Stimulated activated CD8-positive, alpha-beta memory T cell treated with anti-CD3 and anti-CD28 coated beads, Interleukin-12 subunit alpha, Interleukin-12 subunit beta, amount 100 ng/mL, for 24 hours (primary cell): ENCODE measurements around the gene CLMP.

ENCODE experiments used
- DNase-seq: peaks from one replicate; pipeline ENCODE4 v3.0.0-alpha.2; 2020; ENCODE audit errors: extremely low read depth

CLMP gene

GRCh38 chr11:123190518-123190917, 4.5 kb downstream of the CLMP start:
- DNase-seq = no peak

DNA sequence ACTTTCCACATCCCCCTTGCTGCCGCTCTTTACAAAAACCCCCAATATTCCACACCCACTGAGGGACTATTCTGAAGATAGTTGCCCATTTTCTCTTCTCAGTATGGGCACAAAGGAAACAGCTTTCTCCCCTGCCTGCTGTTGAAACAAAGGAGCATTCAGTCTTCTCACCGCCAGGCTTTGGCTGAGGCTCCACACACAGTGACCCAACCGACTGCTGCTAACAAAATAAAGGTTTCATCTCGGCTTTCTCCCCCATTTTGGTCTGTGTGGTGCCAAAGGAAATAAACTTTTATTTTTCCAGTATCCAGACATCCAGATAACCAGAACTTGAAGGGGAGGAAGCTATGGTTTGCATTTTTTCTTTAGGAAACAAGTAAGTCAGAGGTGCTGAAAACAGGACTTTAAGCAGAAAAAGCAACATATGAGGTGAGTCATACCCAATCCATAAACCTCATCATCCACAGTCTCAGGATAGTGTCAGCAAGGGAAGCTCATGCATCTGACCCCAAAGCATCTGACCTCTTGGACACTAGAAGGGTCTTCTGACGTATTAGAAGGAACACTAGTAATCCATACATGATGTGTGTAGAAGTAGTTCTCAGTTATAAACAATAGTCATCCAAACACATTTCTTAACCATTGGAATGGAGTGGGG, 6.4 kb downstream of the CLMP start:
- no peak for DNase-seq

DNA sequence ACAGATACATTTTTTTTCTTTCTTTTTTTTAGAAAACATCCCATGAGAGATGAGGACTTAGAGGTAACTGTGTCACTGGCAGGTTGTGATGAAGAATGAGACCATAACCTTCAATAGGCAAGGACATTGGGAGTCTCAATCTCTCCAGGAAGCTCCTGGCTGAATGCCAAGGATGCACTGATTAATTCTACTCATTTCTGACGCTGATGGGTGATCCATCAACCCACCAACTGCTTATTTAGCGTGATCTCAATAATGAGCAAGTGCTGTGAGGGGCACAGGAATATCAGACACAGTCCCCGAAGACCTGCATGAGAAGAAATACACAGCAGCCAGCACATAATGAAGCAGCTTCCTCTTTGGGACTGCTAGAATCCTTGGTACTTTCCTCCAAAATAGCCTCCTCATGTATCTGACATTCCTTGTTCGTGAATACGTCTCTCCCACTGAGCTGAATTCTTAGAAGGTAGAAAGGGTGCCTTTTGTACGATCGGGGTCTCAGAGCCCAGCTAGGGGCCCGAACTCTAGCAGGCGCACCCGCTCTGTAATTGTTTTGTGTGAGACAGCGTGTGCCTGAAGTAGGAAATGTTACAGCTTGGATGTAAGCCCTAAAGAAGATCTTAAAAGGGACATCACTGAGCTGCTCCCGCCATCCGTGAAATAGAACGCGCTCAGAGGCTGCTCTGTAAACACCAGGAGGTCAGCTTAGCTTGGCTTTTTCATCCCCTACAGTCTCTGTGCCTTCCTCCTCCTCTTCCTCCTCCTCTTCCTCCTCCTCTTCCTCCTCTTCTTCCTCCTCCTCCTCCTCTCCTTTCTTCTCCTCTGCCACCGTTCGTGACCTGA, 7.2 kb downstream of the CLMP start:
- DNase-seq = no peak

DNA sequence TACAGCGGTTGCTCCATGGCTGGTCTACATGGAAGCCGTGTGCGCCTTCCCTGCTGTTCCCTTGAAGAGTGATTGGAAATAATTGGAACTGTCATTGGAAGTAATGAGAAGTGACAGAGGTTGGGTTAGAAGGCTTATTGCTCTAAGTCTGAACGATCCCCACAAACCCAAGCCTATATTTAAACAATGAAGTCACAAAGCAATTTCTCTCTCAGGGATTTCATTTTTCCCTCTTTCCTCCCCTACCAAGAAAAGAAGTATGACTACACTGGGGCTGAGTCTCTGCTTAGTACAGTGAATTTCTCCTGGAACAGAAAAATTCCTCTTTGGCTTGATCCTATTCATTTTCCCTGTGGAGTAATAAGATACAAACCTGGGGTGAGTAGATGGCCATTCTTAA, 7.8 kb downstream of the CLMP start:
- no peak for DNase-seq

DNA sequence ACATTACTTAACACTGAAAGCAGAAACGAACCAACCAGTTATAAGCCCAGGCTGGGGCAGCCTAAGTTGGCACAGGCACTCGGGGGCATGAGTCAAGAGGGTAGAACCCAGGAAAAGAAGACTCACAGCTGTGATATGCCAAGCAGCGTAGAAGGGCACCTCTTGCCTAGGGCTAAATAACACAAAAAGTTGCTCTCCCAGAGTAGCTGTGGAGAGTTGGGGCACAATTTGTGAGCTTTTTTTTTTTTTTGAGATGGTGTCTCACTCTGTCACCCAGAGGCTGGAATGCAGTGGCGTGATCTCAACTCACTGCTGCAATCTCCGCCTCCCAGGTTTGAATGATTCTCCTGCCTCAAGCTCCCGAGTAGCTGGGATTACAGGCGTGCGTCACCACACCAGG, 8.8 kb downstream of the CLMP start:
- DNase-seq = no peak

DNA sequence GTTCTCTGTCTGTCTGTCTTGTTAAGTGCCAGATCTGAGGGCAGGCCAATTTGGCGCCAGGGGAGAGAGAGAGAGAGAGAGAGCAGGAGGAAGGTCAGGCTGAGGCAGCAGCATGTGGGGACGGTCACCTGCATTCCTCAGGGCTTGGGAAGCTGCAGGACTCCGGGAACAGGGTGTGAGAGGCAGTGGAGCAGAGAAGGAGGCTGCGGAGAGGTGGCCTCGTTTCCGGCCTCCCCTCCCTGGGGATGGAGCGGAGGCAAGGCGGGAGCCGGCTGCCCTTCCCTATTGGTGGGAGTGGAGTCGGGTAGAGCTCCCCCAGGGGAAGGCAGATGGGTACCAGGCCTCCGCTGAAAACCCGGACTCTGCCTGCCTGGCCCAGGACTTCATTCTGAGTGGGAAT, 9.7 kb downstream of the CLMP start:
- DNase-seq = no peak

- DNase-seq = no peak
Observed at GRCh38 chr11:123184531-123184930, 10.5 kb downstream of the CLMP start.

GRCh38 chr11:123183391-123184099, 11.5 kb downstream of the CLMP start:
- DNase-seq = no peak

DNA sequence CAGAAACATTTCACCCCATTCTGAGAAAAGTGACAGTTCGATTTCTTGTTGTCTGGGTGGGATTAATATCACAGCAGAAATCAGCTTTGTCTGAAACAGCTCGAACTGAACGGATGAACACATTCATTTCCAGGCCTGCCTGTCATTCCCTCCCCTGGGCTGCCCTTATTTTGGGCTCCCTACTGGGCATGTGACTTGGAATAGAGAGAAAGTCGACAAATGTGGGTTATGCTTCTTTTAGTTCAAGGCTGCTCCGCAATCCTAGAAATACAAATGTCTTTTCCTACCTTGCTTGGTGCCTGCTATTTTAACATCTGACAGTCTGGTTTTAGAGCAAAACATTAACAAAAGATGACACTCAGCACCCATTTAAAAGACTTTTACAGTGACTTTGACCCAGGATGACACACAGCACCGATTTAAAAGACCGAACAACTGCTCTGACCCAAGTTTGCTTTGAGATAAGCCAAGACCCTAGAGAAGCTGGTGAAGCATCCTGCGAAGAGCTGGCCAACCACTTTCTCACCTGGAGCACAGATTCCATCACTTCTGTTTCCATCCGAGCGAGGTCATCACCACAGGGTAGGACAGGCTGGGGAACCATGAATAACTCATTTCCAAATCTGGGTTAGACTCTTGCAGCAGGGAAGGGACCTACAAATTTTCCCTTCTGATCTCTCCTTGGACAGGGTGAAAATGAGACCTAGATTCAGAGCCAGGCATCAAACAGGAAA, 13.1 kb downstream of the CLMP start:
- DNase-seq = no peak

DNA sequence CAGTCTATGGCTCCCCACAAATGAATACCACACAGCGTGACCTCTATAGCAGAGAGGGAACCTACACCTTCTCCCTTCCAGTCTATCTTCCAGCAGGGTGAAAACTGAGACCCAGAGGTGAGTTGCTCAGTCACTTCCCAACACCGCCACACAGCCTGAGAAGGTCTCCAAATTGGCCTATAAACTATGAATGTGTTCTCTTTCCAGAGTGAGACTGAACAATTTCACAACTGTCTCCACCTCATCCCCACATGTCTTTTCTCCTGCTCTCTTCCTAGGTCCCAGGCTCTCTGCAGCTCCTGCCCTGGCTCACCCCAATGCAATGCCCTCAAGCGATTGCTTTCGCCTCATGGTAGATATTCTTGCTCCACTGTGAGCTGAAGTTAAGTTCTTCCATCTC, 14.0 kb downstream of the CLMP start:
- DNase-seq = no peak

DNA sequence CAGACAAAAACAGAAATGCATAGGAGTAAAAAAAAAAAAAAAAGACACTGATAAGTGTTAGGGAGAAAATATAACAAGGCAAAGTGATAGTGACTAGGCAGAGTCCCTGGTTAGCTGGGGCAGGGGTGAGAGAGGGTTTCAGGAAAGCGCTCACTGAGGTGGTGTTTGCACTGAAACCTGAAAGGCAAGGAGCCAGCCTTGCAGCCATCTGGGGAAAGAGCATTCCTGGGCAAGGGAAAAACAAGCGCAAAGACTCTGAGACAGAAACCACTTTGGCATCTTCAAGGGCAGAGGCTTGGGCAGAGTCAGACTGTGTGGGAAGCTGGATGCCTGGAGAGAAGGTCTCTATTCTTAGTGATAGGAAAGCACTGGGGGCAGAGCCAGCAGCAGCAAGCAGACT, 14.5 kb downstream of the CLMP start:
- DNase-seq = no peak

DNA sequence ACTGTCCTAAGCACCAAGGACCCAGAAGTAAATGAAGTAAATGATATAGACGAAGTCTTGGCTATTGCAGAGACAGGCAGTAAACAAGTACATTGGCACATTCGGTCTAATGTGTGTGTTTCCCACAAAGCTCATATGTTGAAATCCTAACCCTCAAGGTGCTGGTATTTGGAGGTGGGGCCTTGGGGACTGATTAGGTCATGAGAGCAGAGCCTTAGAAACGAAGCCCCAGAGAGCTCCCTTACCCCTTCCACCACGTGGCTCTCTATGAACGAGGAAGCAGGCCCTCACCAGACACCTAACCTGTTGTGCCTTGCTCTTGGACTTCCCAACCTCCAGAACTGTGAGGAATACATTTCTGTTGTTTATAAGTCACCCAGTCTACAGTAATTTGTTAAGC, 14.9 kb downstream of the CLMP start:
- no peak for DNase-seq

DNA sequence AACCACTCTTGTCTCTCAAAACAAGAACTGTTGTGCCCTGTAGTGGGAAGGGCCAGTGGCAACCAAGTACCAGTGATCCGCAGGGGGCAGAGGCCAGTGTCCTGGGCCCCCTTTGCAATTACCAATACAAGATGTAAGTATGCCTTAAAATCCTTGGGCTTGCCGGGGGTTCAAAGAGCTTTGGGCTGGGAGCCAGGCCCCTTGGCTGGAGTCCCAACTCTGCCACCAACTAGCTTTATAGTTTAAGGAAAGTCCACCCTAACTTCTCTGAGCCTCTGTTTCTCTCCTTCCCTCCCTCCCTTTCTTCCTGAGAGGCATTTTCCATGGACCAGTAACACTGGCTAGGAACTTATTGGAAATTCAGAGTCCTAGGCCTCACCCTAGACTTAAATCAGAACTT, 15.5 kb downstream of the CLMP start:
- no peak for DNase-seq

- DNase-seq = no peak
Observed at GRCh38 chr11:123178186-123178585, 16.9 kb downstream of the CLMP start.

DNA sequence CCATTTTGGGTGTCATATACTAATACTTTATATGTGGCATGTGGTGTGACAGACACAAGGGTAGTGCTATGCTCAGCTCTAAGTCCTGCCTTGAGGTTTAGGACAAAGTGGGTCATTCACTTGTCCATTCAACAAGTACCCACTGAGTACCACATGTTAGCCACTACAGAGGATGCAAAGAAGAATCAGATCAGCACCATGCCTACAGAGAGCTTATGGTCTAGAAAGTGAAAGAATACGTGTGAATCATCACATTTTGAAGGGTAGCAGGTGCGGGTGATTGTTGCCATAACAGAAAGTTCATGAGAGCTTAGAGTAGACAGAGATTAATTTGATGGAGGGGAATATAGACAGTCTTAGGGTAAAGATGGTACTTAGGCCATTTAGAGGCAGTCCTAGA, 18.3 kb downstream of the CLMP start:
- DNase-seq = no peak

- DNase-seq = no peak
Observed at GRCh38 chr11:123174196-123175183, 20.6 kb downstream of the CLMP start.

- DNase-seq = no peak
Observed at GRCh38 chr11:123173856-123174186, 21.2 kb downstream of the CLMP start.

GRCh38 chr11:123173040-123173855, 21.8 kb downstream of the CLMP start:
- DNase-seq = no peak

DNA sequence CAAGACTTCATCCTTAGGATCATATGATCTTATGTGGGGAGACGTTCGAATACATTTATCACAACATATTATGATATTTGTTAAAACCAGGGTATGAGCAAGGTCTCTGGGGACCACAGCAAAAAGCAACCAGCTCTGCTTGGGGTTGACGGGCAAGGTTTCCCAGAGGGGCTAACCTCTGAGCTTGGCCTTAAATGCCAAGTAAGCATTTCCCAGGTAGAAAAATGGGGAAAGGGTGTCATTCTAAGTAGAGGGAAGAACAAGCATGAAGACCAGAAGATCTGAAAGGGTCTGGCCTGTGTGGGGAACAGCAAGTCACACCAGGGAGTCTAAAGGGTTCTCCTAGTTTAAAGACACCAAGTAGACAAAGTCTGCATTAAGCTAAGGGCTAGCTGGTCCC, 24.1 kb downstream of the CLMP start:
- no peak for DNase-seq

DNA sequence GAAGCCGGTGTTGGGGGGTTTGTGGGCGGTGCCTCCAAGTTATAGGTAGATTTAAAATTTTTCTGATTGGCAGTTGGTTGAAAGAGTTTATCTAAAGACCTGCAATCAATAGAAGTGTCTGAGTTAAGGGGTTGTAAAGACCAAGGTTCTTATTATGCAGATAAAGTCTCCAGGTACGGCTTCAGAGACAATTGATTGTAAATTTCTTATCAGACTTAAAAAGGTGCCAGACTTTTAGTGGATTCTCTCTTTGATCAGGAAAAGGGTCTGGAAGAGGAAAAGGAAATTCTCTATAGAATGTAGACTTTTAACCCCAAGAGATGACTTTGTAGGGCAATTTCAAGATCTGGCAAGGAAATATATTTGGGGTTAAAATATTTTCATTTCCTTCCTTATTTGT, 25.2 kb downstream of the CLMP start:
- no peak for DNase-seq
